HFFc6 (cell line): Measurements from ENCODE around the gene PCDHGA5. TPM values are rescaled to one million over a fixed set of nuclear protein-coding genes. Genes with fewer than 3 reads are reported as not detected.
"Not testable (repeated sequence)": the region's sequence is repeated elsewhere in the genome, so short reads cannot be mapped to it uniquely, and the experiment has no call there.

Experiments
- DNase-seq: peaks from one replicate; pipeline ENCODE4 v3.0.0-alpha.2; 2018
- H3K27ac Mint-ChIP-seq: 2 replicates; pipeline ENCODE4 v1.8.0; 2020; ENCODE audit warnings: mild to moderate bottlenecking, mixed read lengths
- H3K27me3 Mint-ChIP-seq: 2 replicates; pipeline ENCODE4 v1.8.0; 2021; ENCODE audit warnings: mild to moderate bottlenecking, moderate library complexity, mixed read lengths; ENCODE audit not compliant: insufficient read depth
- H3K36me3 Mint-ChIP-seq: 2 replicates; pipeline ENCODE4 v1.8.0; 2021; ENCODE audit warnings: low read depth, mixed read lengths
- H3K4me1 Mint-ChIP-seq: 2 replicates; pipeline ENCODE4 v1.8.0; 2020; ENCODE audit warnings: low read depth, mixed read lengths
- H3K4me3 Mint-ChIP-seq: 2 replicates; pipeline ENCODE4 v1.8.0; 2020; ENCODE audit warnings: mild to moderate bottlenecking, moderate library complexity, mixed read lengths
- H3K9me3 Mint-ChIP-seq: 2 replicates; pipeline ENCODE4 v1.8.0; 2020; ENCODE audit warnings: mild to moderate bottlenecking, mixed read lengths
- CTCF ChIP-seq: fragments of 200-600 bp; sonication (generic); IDR thresholded peaks from 2 replicates; pipeline ENCODE4 v1.5.0; 2021; ENCODE audit warnings: antibody characterized with exemption, mild to moderate bottlenecking
- total RNA-seq, 6 experiments: library from RNA; stranded (reverse); fragmentation: NEBNext Ultra II Directional; extraction: Animal tissue kit (Norgen Biotek cat#: 25700); gene quantifications; 2 replicates in 1 of 6; 3 replicates in 5 of 6; pipeline ENCODE4 v1.2.3, GENCODE V29; 2021

The PCDHGA5 gene
- total RNA-seq, 6 experiments from 2014 or later = 0.74 to 1.8 (median 1.0) TPM

DNA sequence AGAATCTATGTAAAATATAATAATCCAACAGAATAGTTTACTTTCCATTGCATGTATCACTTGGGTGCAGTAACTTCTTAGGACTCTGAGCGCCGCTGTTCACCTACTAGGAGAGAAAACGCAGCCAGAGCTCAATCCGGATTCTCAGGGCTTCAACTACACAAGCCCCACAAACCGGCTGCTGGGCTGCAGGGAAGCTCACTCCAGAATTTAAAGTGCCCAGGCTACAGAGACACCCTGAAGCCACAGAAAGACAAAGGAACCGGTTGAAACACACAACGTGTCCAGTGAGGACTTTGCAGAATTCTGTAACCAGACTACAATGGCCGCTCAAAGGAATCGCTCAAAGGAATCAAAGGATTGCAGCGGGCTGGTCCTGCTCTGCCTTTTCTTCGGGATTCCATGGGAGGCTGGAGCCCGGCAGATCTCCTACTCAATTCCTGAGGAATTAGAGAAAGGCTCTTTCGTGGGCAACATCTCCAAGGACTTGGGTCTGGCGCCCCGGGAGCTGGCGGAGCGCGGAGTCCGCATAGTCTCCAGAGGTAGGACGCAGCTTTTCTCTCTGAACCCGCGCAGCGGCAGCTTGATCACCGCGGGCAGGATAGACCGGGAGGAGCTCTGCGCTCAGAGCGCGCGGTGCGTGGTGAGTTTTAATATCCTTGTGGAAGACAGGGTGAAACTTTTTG, 49.0 kb downstream of the PCDHGA5 start, which contains the start of gene PCDHGA10:
Gene PCDHGA10 (plus strand): TSS at position 134 of the 686 bp plus-strand sequence. CDS start 189 bp downstream, at position 323.
- H3K4me1 Mint-ChIP-seq = peaks cover 4% of the 10 kb centered on the region
- peaks cover 45% of the 10 kb centered on the region for H3K36me3 Mint-ChIP-seq
- H3K27me3 Mint-ChIP-seq = peaks cover 2% of the 10 kb centered on the region; the same call in 1 of the 2 replicates
- peaks cover 38% of the 10 kb centered on the region for H3K9me3 Mint-ChIP-seq
- H3K27ac Mint-ChIP-seq = no peak within 1 kb of the TSS
- peak; percentile 73 for TF ChIP-seq CTCF
- DNase-seq = peak; percentile 26
- 0 out of 2 replicates have a peak within 1 kb of the TSS, but pooled peaks have one; percentile 20 for H3K4me3 Mint-ChIP-seq

- TF ChIP-seq CTCF = no peak
- Mint-ChIP-seq H3K9me3 (peaks cover 38% of the 10 kb centered on the region), H3K4me3 (no peak overlapping the region), H3K27me3 (peaks cover 2% of the 10 kb centered on the region; the same call in 1 of the 2 replicates), H3K27ac (no peak overlapping the region), H3K4me1 (peaks cover 10% of the 10 kb centered on the region), H3K36me3 (peaks cover 45% of the 10 kb centered on the region)
- no peak for DNase-seq
These were observed 49.6 kb downstream of the PCDHGA5 start for GRCh38 chr5:141413540-141414069.

- H3K36me3 Mint-ChIP-seq = peaks cover 43% of the 10 kb centered on the region
These were observed 50.7 kb downstream of the PCDHGA5 start for GRCh38 chr5:141414548-141415274.

GRCh38 chr5:141415275-141415618, 51.3 kb downstream of the PCDHGA5 start:
- H3K27ac Mint-ChIP-seq, H3K4me3 Mint-ChIP-seq, H3K27me3 Mint-ChIP-seq, DNase-seq: not testable (repeated sequence)
- Mint-ChIP-seq H3K36me3 (peaks cover 45% of the 10 kb centered on the region), H3K4me1 (peaks cover 14% of the 10 kb centered on the region), H3K9me3 (peaks cover 32% of the 10 kb centered on the region)

More at GRCh38 chr5:141414548-141415274, 50.7 kb downstream of the PCDHGA5 start:
- H3K4me3 Mint-ChIP-seq, H3K27me3 Mint-ChIP-seq, H3K27ac Mint-ChIP-seq, DNase-seq: not testable (repeated sequence)
- Mint-ChIP-seq H3K9me3 (peaks cover 33% of the 10 kb centered on the region), H3K4me1 (peaks cover 14% of the 10 kb centered on the region)

Other genes with a start within 250 kb of the PCDHGA5 start
- under 1 TPM; 0.24 to 0.80 (median 0.51) TPM for gene PCDHB4, start 242.3 kb upstream of the PCDHGA5 start, total RNA-seq
- under 1 TPM; 0.08 to 0.43 (median 0.23) TPM for gene PCDHB5, start 229.0 kb upstream of the PCDHGA5 start, total RNA-seq
- under 1 TPM; 0.14 to 0.94 (median 0.70) TPM for gene PCDHB6, start 214.1 kb upstream of the PCDHGA5 start, total RNA-seq
- gene PCDHB7, start 191.5 kb upstream of the PCDHGA5 start, total RNA-seq = under 1 TPM; 0.38 to 0.97 (median 0.46) TPM
- gene PCDHB8, start 186.4 kb upstream of the PCDHGA5 start, total RNA-seq = 1 to 10 TPM in 4 of 6 experiments, under 1 TPM in 2; 0.88 to 2.9 (median 2.1) TPM
- 1 to 10 TPM; 1.7 to 4.0 (median 3.5) TPM for gene PCDHB16, start 181.8 kb upstream of the PCDHGA5 start, total RNA-seq
- gene PCDHB9, start 177.0 kb upstream of the PCDHGA5 start, total RNA-seq = 1 to 10 TPM; 1.0 to 2.5 (median 1.6) TPM
- 1 to 10 TPM in 4 of 6 experiments, under 1 TPM in 2; 0.78 to 1.3 (median 1.1) TPM for gene PCDHB10, start 171.8 kb upstream of the PCDHGA5 start, total RNA-seq
- gene PCDHB11, start 164.5 kb upstream of the PCDHGA5 start, total RNA-seq = under 1 TPM; 0.33 to 0.54 (median 0.47) TPM
- under 1 TPM; 0.51 to 0.83 (median 0.63) TPM for gene PCDHB12, start 155.4 kb upstream of the PCDHGA5 start, total RNA-seq
- 1 to 10 TPM; 3.0 to 4.5 (median 3.8) TPM for gene PCDHB13, start 150.2 kb upstream of the PCDHGA5 start, total RNA-seq
- 1 to 10 TPM; 1.8 to 3.5 (median 2.7) TPM for gene PCDHB14, start 140.8 kb upstream of the PCDHGA5 start, total RNA-seq
- gene PCDHB15, start 118.8 kb upstream of the PCDHGA5 start, total RNA-seq = 1 to 10 TPM in 3 of 6 experiments, under 1 TPM in 3; 0.45 to 1.4 (median 0.99) TPM
- under 1 TPM in 1 of 6 experiments, not detected in 5; 0.17 TPM for gene SLC25A2, start 60.1 kb upstream of the PCDHGA5 start, total RNA-seq
- gene TAF7, start 43.4 kb upstream of the PCDHGA5 start, total RNA-seq = 10 to 100 TPM; 72.7 to 98.9 (median 74.8) TPM
- 1 to 10 TPM in 4 of 6 experiments, under 1 TPM in 2; 0.91 to 1.6 (median 1.2) TPM for gene PCDHGA1, start 33.6 kb upstream of the PCDHGA5 start, total RNA-seq
- 1 to 10 TPM; 1.3 to 3.7 (median 1.5) TPM for gene PCDHGA2, start 25.4 kb upstream of the PCDHGA5 start, total RNA-seq
- 10 to 100 TPM in 1 of 6 experiments, 1 to 10 TPM in 5; 1.9 to 10.2 (median 2.7) TPM for gene PCDHGA3, start 20.3 kb upstream of the PCDHGA5 start, total RNA-seq
- 1 to 10 TPM; 2.6 to 4.5 (median 3.4) TPM for gene PCDHGB1, start 14.1 kb upstream of the PCDHGA5 start, total RNA-seq
- gene PCDHGA4, start 9.1 kb upstream of the PCDHGA5 start, total RNA-seq = 1 to 10 TPM; 3.6 to 6.3 (median 5.2) TPM
- 10 to 100 TPM in 1 of 6 experiments, 1 to 10 TPM in 5; 4.4 to 10.3 (median 5.5) TPM for gene PCDHGB2, start 4.2 kb upstream of the PCDHGA5 start, total RNA-seq
- 1 to 10 TPM; 3.9 to 4.5 (median 4.3) TPM for gene PCDHGB3, start 6.1 kb downstream of the PCDHGA5 start, total RNA-seq
- gene PCDHGA6, start 9.7 kb downstream of the PCDHGA5 start, total RNA-seq = 1 to 10 TPM; 1.8 to 2.8 (median 2.8) TPM
- gene PCDHGA7, start 18.6 kb downstream of the PCDHGA5 start, total RNA-seq = 10 to 100 TPM in 4 of 6 experiments, 1 to 10 TPM in 2; 2.4 to 12.5 (median 11.6) TPM
- 10 to 100 TPM in 4 of 6 experiments, 1 to 10 TPM in 2; 2.4 to 19.6 (median 16.6) TPM for gene PCDHGB4, start 23.5 kb downstream of the PCDHGA5 start, total RNA-seq
- gene PCDHGA8, start 28.5 kb downstream of the PCDHGA5 start, total RNA-seq = 1 to 10 TPM in 1 of 6 experiments, under 1 TPM in 5; 0.52 to 1.0 (median 0.90) TPM
- gene PCDHGB5, start 33.8 kb downstream of the PCDHGA5 start, total RNA-seq = 10 to 100 TPM in 2 of 6 experiments, 1 to 10 TPM in 4; 8.8 to 14.6 (median 9.6) TPM
- gene PCDHGA9, start 38.6 kb downstream of the PCDHGA5 start, total RNA-seq = 1 to 10 TPM in 2 of 6 experiments, under 1 TPM in 4; 0.69 to 1.6 (median 0.88) TPM
- gene PCDHGB6, start 43.9 kb downstream of the PCDHGA5 start, total RNA-seq = 1 to 10 TPM in 4 of 6 experiments, under 1 TPM in 2; 0.79 to 1.4 (median 1.1) TPM
- gene PCDHGA10, start 48.8 kb downstream of the PCDHGA5 start, total RNA-seq = 1 to 10 TPM in 1 of 6 experiments, under 1 TPM in 5; 0.61 to 1.3 (median 0.78) TPM
- 10 to 100 TPM in 2 of 6 experiments, 1 to 10 TPM in 4; 5.8 to 21.7 (median 6.8) TPM for gene PCDHGB7, start 53.5 kb downstream of the PCDHGA5 start, total RNA-seq
- 10 to 100 TPM in 3 of 6 experiments, 1 to 10 TPM in 3; 2.3 to 11.4 (median 9.8) TPM for gene PCDHGA11, start 56.9 kb downstream of the PCDHGA5 start, total RNA-seq
- gene PCDHGA12, start 66.3 kb downstream of the PCDHGA5 start, total RNA-seq = 10 to 100 TPM in 4 of 6 experiments, 1 to 10 TPM in 2; 8.8 to 21.0 (median 18.9) TPM
- gene PCDHGC3, start 111.8 kb downstream of the PCDHGA5 start, total RNA-seq = 100 to 1,000 TPM; 126 to 150 (median 132) TPM
- 1 to 10 TPM in 1 of 6 experiments, under 1 TPM in 5; 0.34 to 1.4 (median 0.62) TPM for gene PCDHGC4, start 120.9 kb downstream of the PCDHGA5 start, total RNA-seq
- gene PCDHGC5, start 124.9 kb downstream of the PCDHGA5 start, total RNA-seq = 1 to 10 TPM; 2.3 to 5.7 (median 2.7) TPM